Measurements from ENCODE around the gene VCX3B. TPM values are rescaled to one million over a fixed set of nuclear protein-coding genes. Genes with fewer than 3 reads are reported as not detected.

The VCX3B gene
- total and polyA plus RNA-seq, 4 donors: 0.08 TPM; not detected in 3

DNA sequence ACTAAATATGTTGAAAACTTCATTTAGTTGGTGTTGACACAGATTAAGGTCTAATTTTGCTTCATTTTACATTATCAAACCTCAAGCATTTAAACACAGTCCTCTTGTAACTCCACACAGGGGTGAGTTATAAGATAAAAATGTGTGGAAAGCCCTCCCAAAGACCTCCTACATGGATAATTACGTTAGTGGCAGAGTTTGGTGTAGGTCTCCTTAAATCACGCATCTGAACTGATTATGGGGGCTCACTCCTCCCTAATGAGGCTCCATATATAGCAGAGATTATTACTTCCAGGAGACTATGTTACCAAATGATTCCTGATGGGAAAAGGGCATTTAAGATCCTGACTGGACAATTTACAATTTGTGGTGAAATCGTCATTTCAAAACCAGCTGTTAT is 32.2 kb upstream of the VCX3B start:
- Histone ChIP-seq H3K4me3 (ENCODE audit: low read depth in 1 of 3, low read length in 3 of 3) (no peak overlapping the region), H3K27me3 (ENCODE audit: control insufficient read depth in 4 of 4, insufficient read depth in 4 of 4, low read length in 3 of 4) (no peaks in the 10 kb centered on the region), H3K9ac (ENCODE audit: low read depth in 1 of 2, low read length in 2 of 2) (no peak overlapping the region), H3K4me1 (ENCODE audit: control insufficient read depth in 4 of 4, insufficient read depth in 4 of 4, low read length in 3 of 4) (no peaks in the 10 kb centered on the region), H3K36me3 (ENCODE audit: control insufficient read depth in 4 of 4, insufficient read depth in 3 of 4, low read depth in 1 of 4, low read length in 3 of 4) (no peaks in the 10 kb centered on the region), H3K27ac (ENCODE audit: low read depth in 1 of 2, low read length in 2 of 2) (no peak overlapping the region), H3K9me3 (ENCODE audit: control insufficient read depth in 4 of 4, low read length in 3 of 4) (no peaks in the 10 kb centered on the region)
- 83% methylated on average over 3 of the region's 3 CpGs for WGBS
- TF ChIP-seq, protein P1, sequence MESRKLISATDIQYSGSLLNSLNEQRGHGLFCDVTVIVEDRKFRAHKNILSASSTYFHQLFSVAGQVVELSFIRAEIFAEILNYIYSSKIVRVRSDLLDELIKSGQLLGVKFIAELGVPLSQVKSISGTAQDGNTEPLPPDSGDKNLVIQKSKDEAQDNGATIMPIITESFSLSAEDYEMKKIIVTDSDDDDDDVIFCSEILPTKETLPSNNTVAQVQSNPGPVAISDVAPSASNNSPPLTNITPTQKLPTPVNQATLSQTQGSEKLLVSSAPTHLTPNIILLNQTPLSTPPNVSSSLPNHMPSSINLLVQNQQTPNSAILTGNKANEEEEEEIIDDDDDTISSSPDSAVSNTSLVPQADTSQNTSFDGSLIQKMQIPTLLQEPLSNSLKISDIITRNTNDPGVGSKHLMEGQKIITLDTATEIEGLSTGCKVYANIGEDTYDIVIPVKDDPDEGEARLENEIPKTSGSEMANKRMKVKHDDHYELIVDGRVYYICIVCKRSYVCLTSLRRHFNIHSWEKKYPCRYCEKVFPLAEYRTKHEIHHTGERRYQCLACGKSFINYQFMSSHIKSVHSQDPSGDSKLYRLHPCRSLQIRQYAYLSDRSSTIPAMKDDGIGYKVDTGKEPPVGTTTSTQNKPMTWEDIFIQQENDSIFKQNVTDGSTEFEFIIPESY (IDR thresholded peaks at IDR 0.05): no peak
- TF ChIP-seq, protein P2, sequence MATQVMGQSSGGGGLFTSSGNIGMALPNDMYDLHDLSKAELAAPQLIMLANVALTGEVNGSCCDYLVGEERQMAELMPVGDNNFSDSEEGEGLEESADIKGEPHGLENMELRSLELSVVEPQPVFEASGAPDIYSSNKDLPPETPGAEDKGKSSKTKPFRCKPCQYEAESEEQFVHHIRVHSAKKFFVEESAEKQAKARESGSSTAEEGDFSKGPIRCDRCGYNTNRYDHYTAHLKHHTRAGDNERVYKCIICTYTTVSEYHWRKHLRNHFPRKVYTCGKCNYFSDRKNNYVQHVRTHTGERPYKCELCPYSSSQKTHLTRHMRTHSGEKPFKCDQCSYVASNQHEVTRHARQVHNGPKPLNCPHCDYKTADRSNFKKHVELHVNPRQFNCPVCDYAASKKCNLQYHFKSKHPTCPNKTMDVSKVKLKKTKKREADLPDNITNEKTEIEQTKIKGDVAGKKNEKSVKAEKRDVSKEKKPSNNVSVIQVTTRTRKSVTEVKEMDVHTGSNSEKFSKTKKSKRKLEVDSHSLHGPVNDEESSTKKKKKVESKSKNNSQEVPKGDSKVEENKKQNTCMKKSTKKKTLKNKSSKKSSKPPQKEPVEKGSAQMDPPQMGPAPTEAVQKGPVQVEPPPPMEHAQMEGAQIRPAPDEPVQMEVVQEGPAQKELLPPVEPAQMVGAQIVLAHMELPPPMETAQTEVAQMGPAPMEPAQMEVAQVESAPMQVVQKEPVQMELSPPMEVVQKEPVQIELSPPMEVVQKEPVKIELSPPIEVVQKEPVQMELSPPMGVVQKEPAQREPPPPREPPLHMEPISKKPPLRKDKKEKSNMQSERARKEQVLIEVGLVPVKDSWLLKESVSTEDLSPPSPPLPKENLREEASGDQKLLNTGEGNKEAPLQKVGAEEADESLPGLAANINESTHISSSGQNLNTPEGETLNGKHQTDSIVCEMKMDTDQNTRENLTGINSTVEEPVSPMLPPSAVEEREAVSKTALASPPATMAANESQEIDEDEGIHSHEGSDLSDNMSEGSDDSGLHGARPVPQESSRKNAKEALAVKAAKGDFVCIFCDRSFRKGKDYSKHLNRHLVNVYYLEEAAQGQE (IDR thresholded peaks at IDR 0.05): no peak
- TF ChIP-seq, protein P3, sequence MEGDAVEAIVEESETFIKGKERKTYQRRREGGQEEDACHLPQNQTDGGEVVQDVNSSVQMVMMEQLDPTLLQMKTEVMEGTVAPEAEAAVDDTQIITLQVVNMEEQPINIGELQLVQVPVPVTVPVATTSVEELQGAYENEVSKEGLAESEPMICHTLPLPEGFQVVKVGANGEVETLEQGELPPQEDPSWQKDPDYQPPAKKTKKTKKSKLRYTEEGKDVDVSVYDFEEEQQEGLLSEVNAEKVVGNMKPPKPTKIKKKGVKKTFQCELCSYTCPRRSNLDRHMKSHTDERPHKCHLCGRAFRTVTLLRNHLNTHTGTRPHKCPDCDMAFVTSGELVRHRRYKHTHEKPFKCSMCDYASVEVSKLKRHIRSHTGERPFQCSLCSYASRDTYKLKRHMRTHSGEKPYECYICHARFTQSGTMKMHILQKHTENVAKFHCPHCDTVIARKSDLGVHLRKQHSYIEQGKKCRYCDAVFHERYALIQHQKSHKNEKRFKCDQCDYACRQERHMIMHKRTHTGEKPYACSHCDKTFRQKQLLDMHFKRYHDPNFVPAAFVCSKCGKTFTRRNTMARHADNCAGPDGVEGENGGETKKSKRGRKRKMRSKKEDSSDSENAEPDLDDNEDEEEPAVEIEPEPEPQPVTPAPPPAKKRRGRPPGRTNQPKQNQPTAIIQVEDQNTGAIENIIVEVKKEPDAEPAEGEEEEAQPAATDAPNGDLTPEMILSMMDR (IDR thresholded peaks at IDR 0.05; ENCODE audit: low read depth, low read length, missing input control): no peak
- TF ChIP-seq SP1 (IDR thresholded peaks at IDR 0.05): no peak
- TF ChIP-seq TAF1 (conservative IDR thresholded peaks at IDR 0.05): no peak
- no peak for TF ChIP-seq FOXA2 (IDR thresholded peaks at IDR 0.05)
- no peak for TF ChIP-seq FOXA1 (IDR thresholded peaks at IDR 0.05)
- TF ChIP-seq HNF4A (conservative IDR thresholded peaks at IDR 0.05): no peak
- no peak for TF ChIP-seq YY1 (IDR thresholded peaks at IDR 0.05)
- TF ChIP-seq RXRA (IDR thresholded peaks at IDR 0.05): no peak
- TF ChIP-seq JUND (IDR thresholded peaks at IDR 0.05): no peak
- TF ChIP-seq HNF4G (IDR thresholded peaks at IDR 0.05): no peak
- TF ChIP-seq, protein P4, sequence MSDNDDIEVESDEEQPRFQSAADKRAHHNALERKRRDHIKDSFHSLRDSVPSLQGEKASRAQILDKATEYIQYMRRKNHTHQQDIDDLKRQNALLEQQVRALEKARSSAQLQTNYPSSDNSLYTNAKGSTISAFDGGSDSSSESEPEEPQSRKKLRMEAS (IDR thresholded peaks at IDR 0.05): no peak
- TF ChIP-seq NR2F2 (IDR thresholded peaks at IDR 0.05): no peak
- TF ChIP-seq, protein P5, sequence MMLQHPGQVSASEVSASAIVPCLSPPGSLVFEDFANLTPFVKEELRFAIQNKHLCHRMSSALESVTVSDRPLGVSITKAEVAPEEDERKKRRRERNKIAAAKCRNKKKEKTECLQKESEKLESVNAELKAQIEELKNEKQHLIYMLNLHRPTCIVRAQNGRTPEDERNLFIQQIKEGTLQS (IDR thresholded peaks at IDR 0.05): no peak
- no peak for TF ChIP-seq EGR1 (IDR thresholded peaks at IDR 0.05; ENCODE audit: low read depth in 2 of 2)
- no peak for TF ChIP-seq RAD21 (IDR thresholded peaks at IDR 0.05)
- TF ChIP-seq GABPA (IDR thresholded peaks at IDR 0.05 in 1 of 2, conservative IDR thresholded peaks at IDR 0.05 in 1 of 2): no peak
- DNase-seq (ENCODE audit: low spot score): no peak
